HepG2 (cell line): ENCODE results near the gene B4GALT5. TPM values are rescaled to one million over a fixed set of nuclear protein-coding genes. Genes with fewer than 3 reads are reported as not detected.

Experiments used
- DNMT3B ChIP-seq: conservative IDR thresholded peaks from 2 replicates; pipeline ENCODE4 v1.6.1; 2016; ENCODE audit warnings: missing biosample characterization, control low read depth
- ETV6 ChIP-seq: sonication (generic); formaldehyde crosslinking; conservative IDR thresholded peaks from 2 replicates; pipeline ENCODE4 v1.4.0; 2020; ENCODE audit warnings: missing genetic modification reagents
- GATA4 ChIP-seq: sonication (generic); IDR thresholded peaks from 2 replicates; pipeline ENCODE4 v1.6.1; 2016; ENCODE audit warnings: antibody characterized with exemption, low read depth, borderline replicate concordance
- IRF1 ChIP-seq: sonication (generic); formaldehyde crosslinking; IDR thresholded peaks from 2 replicates; pipeline ENCODE4 v1.4.0; 2020; ENCODE audit warnings: low read depth, mild to moderate bottlenecking, missing genetic modification reagents
- MLLT10 ChIP-seq: sonication (generic); formaldehyde crosslinking; IDR thresholded peaks from 2 replicates; pipeline ENCODE4 v1.4.0; 2020; ENCODE audit warnings: missing genetic modification reagents
- MTA1 ChIP-seq: sonication (generic); formaldehyde crosslinking; IDR thresholded peaks from 2 replicates; pipeline ENCODE4 v1.4.0; 2020; ENCODE audit warnings: missing genetic modification reagents, mild to moderate bottlenecking, borderline replicate concordance
- RBFOX2 ChIP-seq: fragments of 200-400 bp; formaldehyde crosslinking; IDR thresholded peaks from 2 replicates; pipeline ENCODE4 v1.6.1; 2017; ENCODE audit warnings: low read depth, mild to moderate bottlenecking, low read length
- SIX1 ChIP-seq: sonication (generic); formaldehyde crosslinking; IDR thresholded peaks from 2 replicates; pipeline ENCODE4 v1.4.0; 2020; ENCODE audit warnings: missing genetic modification reagents, borderline replicate concordance
- SKI ChIP-seq: fragments of 450-650 bp; IDR thresholded peaks from one replicate; pipeline ENCODE4 v1.6.1; 2018; ENCODE audit warnings: mild to moderate bottlenecking; ENCODE audit not compliant: partially characterized antibody
- TCF7 ChIP-seq: sonication (generic); IDR thresholded peaks from 2 replicates; pipeline ENCODE4 v1.6.1; 2016; ENCODE audit warnings: antibody characterized with exemption, low read depth
- ZNF280D ChIP-seq: sonication (generic); formaldehyde crosslinking; IDR thresholded peaks from 2 replicates; pipeline ENCODE4 v1.5.1; 2020; ENCODE audit warnings: mild to moderate bottlenecking, missing genetic modification reagents
- ZNF281 ChIP-seq: sonication (generic); formaldehyde crosslinking; IDR thresholded peaks from 2 replicates; pipeline ENCODE4 v1.4.0; 2020; ENCODE audit warnings: missing genetic modification reagents, borderline replicate concordance
- ZNF326 ChIP-seq: sonication (generic); formaldehyde crosslinking; IDR thresholded peaks from 2 replicates; pipeline ENCODE4 v1.4.0; 2020; ENCODE audit warnings: missing genetic modification reagents, borderline replicate concordance
- ZNF510 ChIP-seq: sonication (generic); formaldehyde crosslinking; IDR thresholded peaks from 2 replicates; pipeline ENCODE4 v1.4.0; 2020; ENCODE audit warnings: low read depth, mild to moderate bottlenecking, missing genetic modification reagents
- ZNF766 ChIP-seq: sonication (generic); formaldehyde crosslinking; IDR thresholded peaks from 2 replicates; pipeline ENCODE4 v1.5.0; 2020; ENCODE audit warnings: missing genetic modification reagents, borderline replicate concordance
- polyA plus RNA-seq, 8 experiments: library from polyadenylated mRNA; depleted of rRNA in 3 of 8; stranded (reverse) in 7 of 8; unstranded in 1 of 8; fragments of >200 nt; fragmentation: Illumina TruSeq in 4 of 8; extraction: Trizol in 4 of 8; gene quantifications; 2 replicates each; pipeline versions ENCODE4 v1.2.1 to v1.2.3, GENCODE V29; 2011 to 2016; ENCODE audit warnings: low read depth in 4 of 8, missing spikeins in 1 of 8, mixed read lengths in 1 of 8; ENCODE audit not compliant: insufficient read depth in 1 of 8
- total RNA-seq, 5 experiments: library from RNA; depleted of rRNA; stranded (reverse); fragments of >200 nt; fragmentation: Illumina TruSeq; extraction: Trizol; gene quantifications; 2 replicates each; pipeline ENCODE4 v1.2.3, GENCODE V29; 2016; ENCODE audit warnings: low read depth in 1 of 5
- TF ChIP-seq, protein P1 (sequence below): sonication (generic); formaldehyde crosslinking; IDR thresholded peaks from 2 replicates; pipeline ENCODE4 v1.8.1; 2023; ENCODE audit warnings: missing genetic modification reagents, inconsistent platforms, borderline replicate concordance
- TF ChIP-seq, protein P2 (sequence below): sonication (generic); formaldehyde crosslinking; IDR thresholded peaks from 2 replicates; pipeline ENCODE4 v1.8.0; 2022; ENCODE audit warnings: missing genetic modification reagents, mild to moderate bottlenecking, moderate library complexity, borderline replicate concordance

The B4GALT5 gene
- total and polyA plus RNA-seq, 2 of the 13 experiments (the other 11 are each of a cell fraction or from before 2014, with no cell fraction given) = 27.3 to 30.9 TPM

- no peak for TF ChIP-seq ZNF280D (CRISPR knock-in tag)
- no peak for TF ChIP-seq ZNF281 (CRISPR knock-in tag)
- no peak for TF ChIP-seq IRF1
- TF ChIP-seq, protein P1, sequence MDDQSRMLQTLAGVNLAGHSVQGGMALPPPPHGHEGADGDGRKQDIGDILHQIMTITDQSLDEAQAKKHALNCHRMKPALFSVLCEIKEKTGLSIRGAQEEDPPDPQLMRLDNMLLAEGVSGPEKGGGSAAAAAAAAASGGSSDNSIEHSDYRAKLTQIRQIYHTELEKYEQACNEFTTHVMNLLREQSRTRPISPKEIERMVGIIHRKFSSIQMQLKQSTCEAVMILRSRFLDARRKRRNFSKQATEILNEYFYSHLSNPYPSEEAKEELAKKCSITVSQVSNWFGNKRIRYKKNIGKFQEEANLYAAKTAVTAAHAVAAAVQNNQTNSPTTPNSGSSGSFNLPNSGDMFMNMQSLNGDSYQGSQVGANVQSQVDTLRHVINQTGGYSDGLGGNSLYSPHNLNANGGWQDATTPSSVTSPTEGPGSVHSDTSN (CRISPR knock-in tag) = no peak
- TF ChIP-seq ZNF326 (CRISPR knock-in tag) = peak; percentile 49; the same call in 1 of the 2 replicates
- TF ChIP-seq, protein P2, sequence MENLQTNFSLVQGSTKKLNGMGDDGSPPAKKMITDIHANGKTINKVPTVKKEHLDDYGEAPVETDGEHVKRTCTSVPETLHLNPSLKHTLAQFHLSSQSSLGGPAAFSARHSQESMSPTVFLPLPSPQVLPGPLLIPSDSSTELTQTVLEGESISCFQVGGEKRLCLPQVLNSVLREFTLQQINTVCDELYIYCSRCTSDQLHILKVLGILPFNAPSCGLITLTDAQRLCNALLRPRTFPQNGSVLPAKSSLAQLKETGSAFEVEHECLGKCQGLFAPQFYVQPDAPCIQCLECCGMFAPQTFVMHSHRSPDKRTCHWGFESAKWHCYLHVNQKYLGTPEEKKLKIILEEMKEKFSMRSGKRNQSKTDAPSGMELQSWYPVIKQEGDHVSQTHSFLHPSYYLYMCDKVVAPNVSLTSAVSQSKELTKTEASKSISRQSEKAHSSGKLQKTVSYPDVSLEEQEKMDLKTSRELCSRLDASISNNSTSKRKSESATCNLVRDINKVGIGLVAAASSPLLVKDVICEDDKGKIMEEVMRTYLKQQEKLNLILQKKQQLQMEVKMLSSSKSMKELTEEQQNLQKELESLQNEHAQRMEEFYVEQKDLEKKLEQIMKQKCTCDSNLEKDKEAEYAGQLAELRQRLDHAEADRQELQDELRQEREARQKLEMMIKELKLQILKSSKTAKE (CRISPR knock-in tag) = no peak
- no peak for TF ChIP-seq SKI
- TF ChIP-seq TCF7 = no peak
- TF ChIP-seq SIX1 (CRISPR knock-in tag) = no peak
- no peak for TF ChIP-seq DNMT3B (CRISPR knock-in tag)
- no peak for TF ChIP-seq GATA4
- no peak for TF ChIP-seq ZNF510
- no peak for TF ChIP-seq ZNF766 (CRISPR knock-in tag)
- no peak for TF ChIP-seq RBFOX2
- no peak for TF ChIP-seq ETV6 (CRISPR knock-in tag)
- TF ChIP-seq MTA1 = no peak
- TF ChIP-seq MLLT10 (CRISPR knock-in tag) = no peak
Measured at GRCh38 chr20:49661560-49662329, 51.9 kb downstream of the B4GALT5 start (continued).
